ENCODE results near the gene FAM20C.

The FAM20C gene

GRCh38 chr7:212754-213153 is 20.4 kb downstream of the FAM20C start:
- H3K4me3 ChIP-seq (IDR thresholded peaks at IDR 0.05; ENCODE audit: insufficient read depth, low read depth, low read length) = no peak overlapping the region
- H4K20me1 ChIP-seq (ENCODE audit: insufficient read depth) = no peaks in the 10 kb centered on the region
- H3K4me2 ChIP-seq = no peak overlapping the region
- no peak overlapping the region for H3K27ac ChIP-seq
- H3K36me3 ChIP-seq (ENCODE audit: insufficient read depth) = no peaks in the 10 kb centered on the region
- peaks cover 10% of the 10 kb centered on the region; the same call in 1 of the 2 replicates for H3K27me3 ChIP-seq (ENCODE audit: insufficient read depth, low read depth)
- H2AFZ ChIP-seq (ENCODE audit: low read depth) = no peak overlapping the region
- H3K9ac ChIP-seq = no peak overlapping the region
- no peaks in the 10 kb centered on the region for H3K4me1 ChIP-seq (ENCODE audit: low read depth, poor library complexity, severe bottlenecking)
- TF ChIP-seq CTCF (conservative IDR thresholded peaks at IDR 0.05; ENCODE audit: low read depth, low read length) = no peak
- H3K79me2 ChIP-seq (ENCODE audit: insufficient read depth, low read depth) = no peaks in the 10 kb centered on the region

DNA sequence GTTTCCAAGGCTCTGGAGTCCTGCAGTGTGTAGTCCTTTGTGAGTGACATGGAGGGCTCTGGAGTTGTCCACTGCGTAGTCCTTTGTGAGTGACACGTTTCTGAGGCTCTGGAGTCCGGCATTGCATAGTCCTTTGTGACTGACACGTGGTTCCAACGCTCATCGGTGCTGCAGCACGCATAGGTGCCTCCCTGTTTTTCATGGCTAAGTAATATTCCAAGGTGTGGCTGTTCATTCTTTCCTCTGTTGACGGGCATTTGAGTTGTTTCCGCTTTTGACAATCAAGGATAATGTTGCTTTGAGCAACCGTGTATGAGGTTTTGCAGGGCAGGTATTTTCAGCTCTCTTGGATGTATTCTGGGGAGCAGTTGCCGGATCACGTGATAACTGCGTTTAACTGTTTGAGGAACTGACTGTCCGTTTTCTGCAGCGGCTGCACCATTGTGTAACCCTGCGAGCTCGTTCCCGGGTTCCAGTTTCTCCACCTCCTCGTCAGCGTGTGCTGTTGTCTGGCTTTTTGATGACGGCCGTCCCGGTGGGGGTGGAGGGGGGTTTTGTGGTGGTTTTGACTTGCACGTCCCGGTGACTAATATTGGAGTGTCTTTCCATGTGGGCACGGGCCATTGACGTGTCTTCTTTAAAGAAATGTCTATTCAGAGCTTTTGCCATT is 21.1 kb downstream of the FAM20C start:
- H3K36me3 ChIP-seq (ENCODE audit: insufficient read depth) = no peaks in the 10 kb centered on the region
- no peak overlapping the region for H3K4me2 ChIP-seq
- H3K4me1 ChIP-seq (ENCODE audit: low read depth, poor library complexity, severe bottlenecking) = no peaks in the 10 kb centered on the region
- no peaks in the 10 kb centered on the region for H4K20me1 ChIP-seq (ENCODE audit: insufficient read depth)
- H3K27ac ChIP-seq = no peak overlapping the region
- no peak overlapping the region for H3K9ac ChIP-seq
- H3K27me3 ChIP-seq (ENCODE audit: insufficient read depth, low read depth) = peaks cover 10% of the 10 kb centered on the region; the same call in 1 of the 2 replicates
- no peak overlapping the region for H2AFZ ChIP-seq (ENCODE audit: low read depth)
- no peak for TF ChIP-seq CTCF (conservative IDR thresholded peaks at IDR 0.05; ENCODE audit: low read depth, low read length)
- no peaks in the 10 kb centered on the region for H3K79me2 ChIP-seq (ENCODE audit: insufficient read depth, low read depth)
- H3K4me3 ChIP-seq (IDR thresholded peaks at IDR 0.05; ENCODE audit: insufficient read depth, low read depth, low read length) = no peak overlapping the region

GRCh38 chr7:214410-215212 is 22.2 kb downstream of the FAM20C start:
- Histone ChIP-seq H3K79me2 (ENCODE audit: insufficient read depth, low read depth) (no peaks in the 10 kb centered on the region), H3K4me3 (IDR thresholded peaks at IDR 0.05; ENCODE audit: insufficient read depth, low read depth, low read length) (no peak overlapping the region), H4K20me1 (ENCODE audit: insufficient read depth) (no peaks in the 10 kb centered on the region), H3K9ac (no peak overlapping the region), H3K4me1 (ENCODE audit: low read depth, poor library complexity, severe bottlenecking) (no peaks in the 10 kb centered on the region), H3K27ac (no peak overlapping the region), H3K36me3 (ENCODE audit: insufficient read depth) (no peaks in the 10 kb centered on the region), H3K27me3 (ENCODE audit: insufficient read depth, low read depth) (peaks cover 4% of the 10 kb centered on the region; the same call in 1 of the 2 replicates), H3K4me2 (no peak overlapping the region), H2AFZ (ENCODE audit: low read depth) (no peak overlapping the region)
- TF ChIP-seq CTCF (conservative IDR thresholded peaks at IDR 0.05; ENCODE audit: low read depth, low read length) = no peak

- Histone ChIP-seq H2AFZ (ENCODE audit: low read depth) (no peak overlapping the region), H3K4me2 (no peak overlapping the region), H3K36me3 (ENCODE audit: insufficient read depth) (no peaks in the 10 kb centered on the region), H3K4me1 (ENCODE audit: low read depth, poor library complexity, severe bottlenecking) (no peaks in the 10 kb centered on the region), H3K27ac (no peak overlapping the region), H3K79me2 (ENCODE audit: insufficient read depth, low read depth) (no peaks in the 10 kb centered on the region), H3K27me3 (ENCODE audit: insufficient read depth, low read depth) (peaks cover 4% of the 10 kb centered on the region; the same call in 1 of the 2 replicates), H4K20me1 (ENCODE audit: insufficient read depth) (no peaks in the 10 kb centered on the region), H3K9ac (no peak overlapping the region), H3K4me3 (IDR thresholded peaks at IDR 0.05; ENCODE audit: insufficient read depth, low read depth, low read length) (no peak overlapping the region)
- TF ChIP-seq CTCF (conservative IDR thresholded peaks at IDR 0.05; ENCODE audit: low read depth, low read length) = no peak
Measured at GRCh38 chr7:216360-217300, 24.3 kb downstream of the FAM20C start.

Measured in KMS-11 (cell line).